ENCODE measurements around the gene NSD1. TPM values are rescaled to one million over a fixed set of nuclear protein-coding genes. Genes with fewer than 3 reads are reported as not detected.
"Not testable (repeated sequence)": the region's sequence is repeated elsewhere in the genome, so short reads cannot be mapped to it uniquely, and the experiment has no call there.

The NSD1 gene
- total RNA-seq, 2 donors from 2014 or later, result 40.6 to 44.2 TPM

DNA sequence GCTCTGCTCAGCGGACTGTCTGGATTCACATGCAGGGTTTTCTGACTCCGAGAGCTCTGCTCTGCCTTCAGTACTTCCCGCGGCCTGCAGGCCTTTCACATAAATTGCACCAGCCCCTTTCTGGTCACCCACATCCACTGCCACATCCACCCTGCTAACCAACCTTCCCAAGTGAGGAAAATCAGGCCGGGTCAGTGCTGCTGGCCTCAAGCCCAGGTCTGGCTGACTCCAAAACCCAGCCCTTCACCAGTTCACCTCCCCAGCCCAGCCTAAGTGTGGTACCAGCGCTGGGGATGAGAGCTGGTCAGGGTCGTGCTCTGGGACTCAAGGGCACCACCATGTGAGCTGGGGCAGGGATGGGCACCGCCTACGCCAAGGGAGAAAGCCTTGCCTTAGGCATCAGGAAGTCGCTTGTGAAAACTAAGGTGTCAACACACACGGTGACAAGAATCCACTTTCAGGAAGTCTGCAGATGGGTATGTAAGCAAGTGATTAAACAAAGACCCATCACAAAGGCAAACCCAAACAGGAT, 205.6 kb downstream of the NSD1 start:
- intact Hi-C loops (cut with DNase I), result no loop called here
- ATAC-seq (no peak), DNase-seq (no peak)

DNA sequence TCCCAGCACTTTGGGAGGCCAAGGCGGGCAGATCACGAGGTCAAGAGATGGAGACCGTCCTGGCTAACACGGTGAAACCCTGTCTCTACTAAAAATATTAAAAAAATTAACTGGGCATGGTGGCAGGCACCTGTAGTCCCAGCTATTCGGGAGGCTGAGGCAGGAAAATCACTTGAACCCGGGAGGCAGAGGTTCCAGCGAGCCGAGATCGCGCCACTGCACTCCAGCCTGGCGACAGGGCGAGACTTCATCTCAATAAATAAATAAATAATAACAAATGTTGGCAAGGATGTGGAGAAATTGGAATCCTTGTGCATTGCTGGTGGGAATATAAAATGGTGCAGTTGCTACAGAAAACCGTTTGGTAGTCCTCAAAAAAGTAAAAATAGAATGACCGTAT, 209.4 kb downstream of the NSD1 start:
- ATAC-seq; DNase-seq; intact Hi-C loops (cut with DNase I): not testable (repeated sequence)

DNA sequence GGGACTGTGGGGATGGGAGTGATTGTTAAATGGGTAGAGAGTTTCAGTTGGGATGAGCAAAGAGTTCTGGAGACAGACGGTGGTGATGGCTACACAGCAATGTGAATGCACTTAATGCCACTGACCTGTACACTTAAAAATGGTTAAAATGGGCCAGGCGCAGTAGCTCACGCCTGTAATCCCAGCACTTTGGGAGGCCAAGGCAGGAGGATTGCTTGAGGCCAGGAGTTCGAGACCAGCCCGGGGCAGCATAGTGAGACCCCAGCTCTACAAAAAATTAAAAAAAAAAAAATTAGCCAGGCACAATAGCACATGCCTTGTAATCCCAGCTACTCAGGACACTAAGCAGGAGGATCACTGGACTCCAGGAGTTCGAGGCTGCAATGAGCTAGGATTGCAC, 210.2 kb downstream of the NSD1 start:
- no peak for ATAC-seq
- DNase-seq, result no peak
- intact Hi-C loops (cut with DNase I), result no loop called here

DNA sequence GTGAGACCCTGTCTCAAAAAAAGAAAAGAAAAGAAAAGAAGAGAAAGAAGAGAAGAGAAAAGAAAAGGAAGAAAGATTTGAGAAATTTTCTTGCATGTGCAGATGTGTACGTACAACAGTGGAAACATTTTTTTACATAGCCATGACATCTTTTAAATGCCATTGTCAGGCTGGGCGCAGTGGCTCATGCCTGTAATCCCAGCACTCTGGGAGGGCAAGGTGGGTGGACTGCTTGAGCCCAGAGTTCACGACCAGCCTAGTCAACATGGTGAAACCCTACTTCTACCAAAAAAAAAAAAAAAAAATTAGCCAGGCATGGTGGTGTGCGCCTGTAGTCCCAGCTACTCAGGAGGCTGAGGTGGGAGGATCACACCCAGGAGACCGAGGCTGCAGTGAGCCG, 211.3 kb downstream of the NSD1 start:
- intact Hi-C loops (cut with DNase I), result no loop called here
- ATAC-seq (no peak), DNase-seq (no peak)

DNA sequence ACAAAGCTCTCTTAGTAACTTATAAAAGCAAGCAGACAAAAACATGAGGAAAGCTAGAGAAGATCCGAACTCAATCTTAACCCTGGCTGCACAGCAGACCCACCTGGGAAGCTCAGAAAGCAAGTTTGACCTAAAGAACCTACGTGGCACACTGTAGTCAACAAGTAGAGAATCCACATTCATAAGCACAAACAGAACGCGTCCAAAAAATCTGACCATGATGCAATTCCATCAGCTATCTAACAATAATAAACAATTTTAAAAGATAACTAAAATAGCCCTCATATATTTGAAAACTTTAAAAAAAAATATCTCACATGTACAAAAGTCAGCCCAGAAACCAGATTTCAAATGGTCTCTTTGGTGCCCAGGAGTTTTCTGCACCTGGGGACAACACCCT, 213.2 kb downstream of the NSD1 start:
- intact Hi-C loops (cut with DNase I), result no loop called here
- DNase-seq, result no peak
- ATAC-seq, result no peak

DNA sequence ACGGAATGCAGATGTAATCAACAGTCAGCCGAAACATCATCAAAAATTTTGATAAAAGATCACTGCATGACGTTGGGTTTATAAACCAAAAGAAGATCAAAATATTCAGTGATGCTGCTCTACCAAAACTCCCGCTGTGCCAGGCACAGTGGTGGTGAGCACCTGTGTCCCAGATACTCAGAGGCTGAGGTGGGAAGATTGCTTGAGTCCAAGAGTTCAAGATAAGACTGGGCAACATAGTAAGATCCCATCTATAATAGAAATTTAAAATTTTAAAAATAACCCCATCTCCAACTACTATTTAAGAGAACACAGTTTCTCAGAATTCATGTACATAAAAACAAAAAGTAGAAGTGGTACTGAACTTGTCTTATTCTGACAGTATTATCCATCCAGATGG, 214.1 kb downstream of the NSD1 start:
- DNase-seq, result no peak
- intact Hi-C loops (cut with DNase I), result no loop called here
- no peak for ATAC-seq

DNA sequence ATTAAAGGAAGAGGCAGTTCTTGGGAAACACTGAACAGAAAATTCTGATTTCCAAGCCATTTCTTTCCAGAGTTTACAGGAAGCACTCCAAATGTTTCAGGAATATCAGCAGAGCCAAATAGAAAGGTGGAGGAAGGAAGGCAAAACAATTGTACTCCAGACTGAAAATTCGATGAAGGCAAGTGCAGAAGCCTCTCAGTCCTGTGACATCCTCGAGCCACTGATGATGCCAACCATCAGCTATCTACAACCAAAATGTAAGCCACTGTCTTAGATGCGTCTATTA, 215.7 kb downstream of the NSD1 start:
- ATAC-seq (no peak), DNase-seq (no peak)
- intact Hi-C loops (cut with DNase I), result no loop called here

DNA sequence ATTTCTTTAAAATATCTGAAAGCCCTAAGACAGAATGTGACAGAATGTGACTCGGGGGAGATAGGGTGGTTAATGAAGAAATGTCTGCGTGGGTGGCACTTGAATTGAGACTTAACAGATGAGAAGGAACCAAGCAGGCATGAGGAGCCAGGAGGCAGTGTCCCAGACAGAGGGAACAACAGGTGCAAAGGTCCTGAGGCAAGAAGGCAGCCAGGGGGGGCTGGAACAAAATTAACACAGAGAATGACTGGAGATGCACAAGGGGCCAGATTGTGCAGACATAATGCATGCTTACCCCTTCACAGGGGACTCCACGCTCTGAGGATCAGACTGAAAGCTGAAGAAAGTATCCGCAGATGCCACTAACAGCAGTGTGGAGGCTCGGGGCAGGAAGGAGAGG, 216.2 kb downstream of the NSD1 start:
- intact Hi-C loops (cut with DNase I), result no loop called here
- no peak for DNase-seq
- no peak for ATAC-seq

Other genes starting within 250 kb of the NSD1 start
- gene HK3, start 234.4 kb upstream of the NSD1 start, total RNA-seq, result 10 to 100 TPM in 1 of 2 donors, 1 to 10 TPM in 1; 9.2 to 16.8 TPM
- 10 to 100 TPM; 25.4 to 32.1 TPM for gene UIMC1, start 127.0 kb upstream of the NSD1 start, total RNA-seq
- 10 to 100 TPM in 1 of 2 donors, 1 to 10 TPM in 1; 9.9 to 11.6 TPM for gene ZNF346, start 111.1 kb upstream of the NSD1 start, total RNA-seq
- 1 to 10 TPM in 1 of 2 donors, under 1 TPM in 1; 0.92 to 1.4 TPM for gene FGFR4, start 46.9 kb upstream of the NSD1 start, total RNA-seq
- 10 to 100 TPM; 18.8 to 20.1 TPM for gene RAB24, start 169.9 kb downstream of the NSD1 start, total RNA-seq
- gene PRELID1, start 170.0 kb downstream of the NSD1 start, total RNA-seq, result 10 to 100 TPM; 52.6 to 64.0 TPM
- gene MXD3, start 178.1 kb downstream of the NSD1 start, total RNA-seq, result 1 to 10 TPM; 2.8 to 3.4 TPM
- 10 to 100 TPM; 76.4 to 77.7 TPM for gene LMAN2, start 217.9 kb downstream of the NSD1 start, total RNA-seq
- 1 to 10 TPM; 3.7 to 4.7 TPM for gene RGS14, start 224.2 kb downstream of the NSD1 start, total RNA-seq

All from left cardiac atrium (tissue), 4 donors.